Endothelial cell of umbilical vein (primary cell): ENCODE measurements around the gene ACR. TPM values are rescaled to one million over a fixed set of nuclear protein-coding genes. Genes with fewer than 3 reads are reported as not detected.
A peak's percentile ranks its signal among the peaks of the same experiment; 100 is the strongest.

ENCODE experiments used
- BruUV-seq: library from RNA; stranded (reverse); fragments of 400-500 nt; replicated peaks from 2 replicates; lab custom pipeline; 2021; lab: Mats Ljungman, UMichigan
- CTCF ChIA-PET: fragments of 300-600, 350-600 bp; sonication (Branson Sonifier 250); formaldehyde crosslinking; loops from one replicate; lab custom pipeline; 2021; ENCODE audit warnings: antibody characterized with exemption, inconsistent platforms; lab: Charles Lee
- POLR2A ChIA-PET: fragments of 300-600, 350-600 bp; sonication (Branson Sonifier 250); formaldehyde crosslinking; loops from one replicate; lab custom pipeline; 2021; ENCODE audit warnings: antibody characterized with exemption, inconsistent platforms; lab: Charles Lee
- DNase-seq: peaks from one replicate; pipeline ENCODE4 v3.0.0-alpha.2; 2011; ENCODE audit warnings: low read depth, low spot score
- FAIRE-seq: peaks from 2 replicates; lab custom pipeline; 2011; peaks lifted over from hg19 to GRCh38; lab: Jason Lieb, UNC
- H2AFZ ChIP-seq: 2 replicates; pipeline ENCODE4 v1.6.0; 2012; ENCODE audit warnings: low read depth, low read length, control low read depth, inconsistent platforms
- H3K27ac ChIP-seq: 2 replicates; pipeline ENCODE4 v1.5.1; 2011; ENCODE audit warnings: low read depth, mild to moderate bottlenecking, control low read depth, low read length, moderate library complexity; ENCODE audit not compliant: insufficient read depth
- H3K27me3 ChIP-seq, 2 experiments: 2 replicates each; pipeline versions ENCODE4 v1.6.0 to v1.6.1; 2011; ENCODE audit warnings: low read length in 2 of 2, mixed read lengths in 1 of 2; ENCODE audit not compliant: control insufficient read depth in 2 of 2, insufficient read depth in 2 of 2
- H3K36me3 ChIP-seq, 2 experiments: 2 replicates in 1 of 2; 3 replicates in 1 of 2; pipeline ENCODE4 v1.5.1; 2011; ENCODE audit warnings: low read length in 2 of 2, mild to moderate bottlenecking in 1 of 2, moderate library complexity in 1 of 2; ENCODE audit not compliant: control insufficient read depth in 2 of 2, insufficient read depth in 2 of 2; ENCODE audit errors: extremely low read depth in 1 of 2
- H3K4me1 ChIP-seq: 3 replicates; pipeline ENCODE4 v1.5.1; 2011; ENCODE audit warnings: mild to moderate bottlenecking, low read length; ENCODE audit not compliant: control insufficient read depth, insufficient read depth; ENCODE audit errors: extremely low read depth
- H3K4me2 ChIP-seq: 2 replicates; pipeline ENCODE4 v1.6.1; 2011; ENCODE audit warnings: low read length, control low read depth, mixed read lengths; ENCODE audit not compliant: insufficient read depth
- H3K4me3 ChIP-seq, 3 experiments: fragments of 200-600 bp in 1 of 3; sonication (generic), shearing (Covaris generic) in 1 of 3; replicated peaks in 1 of 3; 2 replicates each; pipeline ENCODE4 v1.5.1; 2011 to 2016; ENCODE audit warnings: control low read depth in 3 of 3, low read length in 3 of 3, mild to moderate bottlenecking in 2 of 3, inconsistent platforms in 1 of 3, low read depth in 1 of 3, moderate library complexity in 1 of 3; ENCODE audit not compliant: insufficient read depth in 1 of 3
- H3K79me2 ChIP-seq: 2 replicates; pipeline ENCODE4 v1.6.0; 2012; ENCODE audit warnings: low read length, inconsistent platforms; ENCODE audit not compliant: control insufficient read depth, insufficient read depth
- H3K9ac ChIP-seq: replicated peaks from 2 replicates; pipeline ENCODE3; 2011; ENCODE audit warnings: low read length, control low read depth; ENCODE audit not compliant: insufficient read depth; ENCODE audit errors: extremely low read depth
- H3K9me1 ChIP-seq: replicated peaks from 3 replicates; pipeline ENCODE4 v1.6.0; 2011; ENCODE audit warnings: mild to moderate bottlenecking, low read length; ENCODE audit not compliant: control insufficient read depth, insufficient read depth; ENCODE audit errors: extremely low read depth
- H3K9me3 ChIP-seq: replicated peaks from 2 replicates; pipeline ENCODE4 v1.5.1; 2012; ENCODE audit warnings: low read length, inconsistent platforms; ENCODE audit not compliant: control insufficient read depth, insufficient read depth
- H4K20me1 ChIP-seq: replicated peaks from 2 replicates; pipeline ENCODE3; 2011; ENCODE audit warnings: mild to moderate bottlenecking, low read length; ENCODE audit not compliant: control insufficient read depth, insufficient read depth; ENCODE audit errors: extremely low read depth
- POLR2A ChIP-seq: IDR thresholded peaks from 2 replicates; pipeline ENCODE4 v1.6.1; 2012; ENCODE audit warnings: low read depth, mild to moderate bottlenecking, control low read depth, low read length
- POLR2AphosphoS5 ChIP-seq: IDR thresholded peaks from 2 replicates; pipeline ENCODE4 v1.6.1; 2012; ENCODE audit warnings: low read depth, mild to moderate bottlenecking, control low read depth, low read length, moderate library complexity; ENCODE audit not compliant: insufficient read depth
- dilution Hi-C: fragments of 300-500 bp; cut with MboI; formaldehyde crosslinking; loops from one replicate; pipeline ENCODE4 v1.15.0; 2019; ENCODE audit warnings: low sequenced_read_pairs; ENCODE audit not compliant: extremely low pct_ligation_motif_present
- intact Hi-C: fragments of 100-400 bp; cut with micrococcal nuclease; formaldehyde crosslinking; loops from one replicate; pipeline ENCODE4 v1.10.0; 2022
- polyA plus RNA-seq, 4 experiments: library from polyadenylated mRNA; depleted of rRNA in 3 of 4; stranded (reverse) in 3 of 4; unstranded in 1 of 4; fragments of >200 nt; gene quantifications; 2 replicates each; pipeline versions ENCODE4 v1.2.1 to v1.2.3, GENCODE V29; 2011 to 2012; ENCODE audit warnings: missing spikeins in 1 of 4
- total RNA-seq: library from RNA; stranded (reverse); gene quantifications from 2 replicates; pipeline ENCODE4 v1.2.3, GENCODE V29; 2021
- TF ChIP-seq, protein P1 (sequence below), 2 donors: IDR thresholded peaks; 1 replicate in 1 of 2; 2 replicates in 1 of 2; pipeline ENCODE4 v1.5.1; 2011; ENCODE audit warnings: low read length in 2 of 2, mild to moderate bottlenecking in 2 of 2, moderate library complexity in 2 of 2, control low read depth in 1 of 2, inconsistent platforms in 1 of 2, low read depth in 1 of 2; ENCODE audit not compliant: insufficient read depth in 1 of 2; ENCODE audit errors: extremely low read depth in 1 of 2
- TF ChIP-seq, protein P2 (sequence below): IDR thresholded peaks from 2 replicates; pipeline ENCODE4 v1.6.1; 2011; ENCODE audit not compliant: insufficient read depth, insufficient read length

ACR gene
- total and polyA plus RNA-seq, 2 donors (not counting 3 experiments of a cell fraction or from before 2014, with no cell fraction given) = 0.91 to 4.1 TPM

DNA sequence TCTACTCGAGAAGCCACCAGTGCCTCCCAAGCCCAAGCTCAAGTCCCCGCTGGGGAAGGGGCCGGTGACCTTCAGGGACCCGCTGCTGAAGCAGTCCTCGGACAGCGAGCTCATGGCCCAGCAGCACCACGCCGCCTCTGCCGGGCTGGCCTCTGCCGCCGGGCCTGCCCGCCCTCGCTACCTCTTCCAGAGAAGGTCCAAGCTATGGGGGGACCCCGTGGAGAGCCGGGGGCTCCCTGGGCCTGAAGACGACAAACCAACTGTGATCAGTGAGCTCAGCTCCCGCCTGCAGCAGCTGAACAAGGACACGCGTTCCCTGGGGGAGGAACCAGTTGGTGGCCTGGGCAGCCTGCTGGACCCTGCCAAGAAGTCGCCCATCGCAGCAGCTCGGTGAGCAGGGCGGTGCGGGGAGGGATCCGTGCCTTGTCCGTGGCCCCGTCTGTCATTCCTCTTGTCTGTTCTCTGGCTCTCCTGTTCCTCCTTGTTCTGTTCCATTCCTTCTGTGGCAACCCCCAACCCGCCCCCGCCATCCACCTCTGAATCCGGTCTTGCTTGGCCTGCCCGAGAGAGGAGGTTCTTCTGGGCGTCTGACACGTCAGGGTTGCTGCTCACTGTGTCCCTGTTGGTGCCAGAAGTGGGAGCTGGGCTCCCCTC lies 15.8 kb upstream of the ACR start:
- dilution Hi-C loops = no loop called here

More for the DNA sequence above, 15.8 kb upstream of the ACR start:
- H3K36me3 ChIP-seq = peaks cover 49 to 80% of the 10 kb centered on the region in 2 experiments
- POLR2A ChIA-PET = no interaction called here
- CTCF ChIA-PET = interaction anchor here (0.6 to 1.1 kb wide), 2 partner anchors 10 to 53 kb away, joined by 3 to 4 read pairs; no protein-coding TSS in a partner anchor
- H3K9me3 ChIP-seq = no peaks in the 10 kb centered on the region
- DNase-seq = no peak
- H3K9me1 ChIP-seq = no peaks in the 10 kb centered on the region
- TF ChIP-seq POLR2AphosphoS5 (peak; percentile 14), POLR2A (no peak)
- TF ChIP-seq, protein P1, sequence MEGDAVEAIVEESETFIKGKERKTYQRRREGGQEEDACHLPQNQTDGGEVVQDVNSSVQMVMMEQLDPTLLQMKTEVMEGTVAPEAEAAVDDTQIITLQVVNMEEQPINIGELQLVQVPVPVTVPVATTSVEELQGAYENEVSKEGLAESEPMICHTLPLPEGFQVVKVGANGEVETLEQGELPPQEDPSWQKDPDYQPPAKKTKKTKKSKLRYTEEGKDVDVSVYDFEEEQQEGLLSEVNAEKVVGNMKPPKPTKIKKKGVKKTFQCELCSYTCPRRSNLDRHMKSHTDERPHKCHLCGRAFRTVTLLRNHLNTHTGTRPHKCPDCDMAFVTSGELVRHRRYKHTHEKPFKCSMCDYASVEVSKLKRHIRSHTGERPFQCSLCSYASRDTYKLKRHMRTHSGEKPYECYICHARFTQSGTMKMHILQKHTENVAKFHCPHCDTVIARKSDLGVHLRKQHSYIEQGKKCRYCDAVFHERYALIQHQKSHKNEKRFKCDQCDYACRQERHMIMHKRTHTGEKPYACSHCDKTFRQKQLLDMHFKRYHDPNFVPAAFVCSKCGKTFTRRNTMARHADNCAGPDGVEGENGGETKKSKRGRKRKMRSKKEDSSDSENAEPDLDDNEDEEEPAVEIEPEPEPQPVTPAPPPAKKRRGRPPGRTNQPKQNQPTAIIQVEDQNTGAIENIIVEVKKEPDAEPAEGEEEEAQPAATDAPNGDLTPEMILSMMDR (IDR thresholded peaks at IDR 0.05; ENCODE audit: extremely low read depth in 1 of 2, insufficient read depth in 1 of 2, low read depth in 1 of 2, low read length in 2 of 2) = no peak
- TF ChIP-seq, protein P2, sequence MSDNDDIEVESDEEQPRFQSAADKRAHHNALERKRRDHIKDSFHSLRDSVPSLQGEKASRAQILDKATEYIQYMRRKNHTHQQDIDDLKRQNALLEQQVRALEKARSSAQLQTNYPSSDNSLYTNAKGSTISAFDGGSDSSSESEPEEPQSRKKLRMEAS = no peak
- no peaks in the 10 kb centered on the region for H3K4me1 ChIP-seq
- peaks cover 62% of the 10 kb centered on the region for H3K79me2 ChIP-seq
- H2AFZ ChIP-seq = no peak overlapping the region
- no peak for FAIRE-seq
- H3K27me3 ChIP-seq = no peaks in the 10 kb centered on the region
- H3K27ac ChIP-seq = no peak overlapping the region
- H3K4me3 ChIP-seq = no peak overlapping the region
- peaks cover 7% of the 10 kb centered on the region for H4K20me1 ChIP-seq
- no peak overlapping the region for H3K9ac ChIP-seq
- no peak overlapping the region for H3K4me2 ChIP-seq
- no TSS peak for BruUV-seq
- intact Hi-C loops = no loop called here
